Esophagus muscularis mucosa (tissue), 3 donors: ENCODE results near the gene UBE2D1.

Experiments
- CTCF ChIP-seq, 3 experiments: fragments of 200-600 bp in 2 of 3; fragments of 450-650 bp in 1 of 3; sonication (generic) in 2 of 3; IDR thresholded peaks; one replicate each; pipeline ENCODE4 v1.5.1; 2017 to 2019; ENCODE audit warnings: antibody characterized with exemption in 3 of 3, mild to moderate bottlenecking in 2 of 3, moderate library complexity in 1 of 3
- POLR2A ChIP-seq: fragments of 450-650 bp; IDR thresholded peaks from one replicate; pipeline ENCODE4 v1.6.1; 2017; ENCODE audit warnings: antibody characterized with exemption, moderate library complexity, mild to moderate bottlenecking, low read depth

- TF ChIP-seq CTCF (IDR thresholded peaks at IDR 0.05) (no peak), POLR2A (no peak)
Measured at GRCh38 chr10:58415757-58416156, 81.0 kb downstream of the UBE2D1 start.
